Measurements from ENCODE around the gene BIRC6. TPM values are rescaled to one million over a fixed set of nuclear protein-coding genes. Genes with fewer than 3 reads are reported as not detected.

Gene BIRC6
- total RNA-seq, 1 experiment from 2014 or later: 70.5 TPM

Small RNA genes within 50 kb of the gene (small RNA-seq; reads per million reads assigned to genes)
- gene MIR4765 (not detected), gene MIR558 (not detected)

Other genes with a start within 250 kb of the BIRC6 start
- 11.0 and 11.6 TPM in 2 replicates for gene SLC30A6, start 191.2 kb upstream of the BIRC6 start, total RNA-seq (2014; rRNA removed; shearing (Covaris generic))
- not detected in 2 replicates for gene NLRC4, start 92.1 kb upstream of the BIRC6 start, total RNA-seq (2014; rRNA removed; shearing (Covaris generic))
- 4.6 and 11.9 TPM in 2 replicates for gene YIPF4, start 79.1 kb upstream of the BIRC6 start, total RNA-seq (2014; rRNA removed; shearing (Covaris generic))